AG04449 (cell line): ENCODE results near the gene EFHD2.

Source experiments
- CTCF ChIA-PET: fragments of 350-600 bp; formaldehyde crosslinking; extraction: SDS; loops from one replicate; lab custom pipeline; 2021; ENCODE audit warnings: antibody characterized with exemption; lab: Yijun Ruan, JAX
- POLR2A ChIA-PET: fragments of 400-600, 350-600 bp; formaldehyde crosslinking; extraction: SDS; loops from one replicate; lab custom pipeline; 2020; ENCODE audit warnings: antibody characterized with exemption, inconsistent platforms; lab: Yijun Ruan, JAX
- DNase-seq: peaks from one replicate; pipeline ENCODE4 v3.0.0-alpha.2; 2010; ENCODE audit warnings: low read depth, low spot score
- H3K4me3 ChIP-seq: 2 replicates; pipeline ENCODE4 v1.5.1; 2011; ENCODE audit warnings: low read depth, mild to moderate bottlenecking, control low read depth, low read length
- CTCF ChIP-seq: IDR thresholded peaks from one replicate; pipeline ENCODE4 v1.5.1; 2011; ENCODE audit warnings: mild to moderate bottlenecking, moderate library complexity, low read length, control low read depth, inconsistent platforms; ENCODE audit not compliant: insufficient read depth; ENCODE audit errors: missing control alignments

The EFHD2 gene

GRCh38 chr1:15475752-15476314 lies 66.1 kb downstream of the EFHD2 start, which contains the start of gene CELA2B:
CELA2B (plus strand) TSS chr1:15476104; CDS start chr1:15476126, 22 bp downstream.
- H3K4me3 ChIP-seq: no peak within 1 kb of the TSS
- CTCF ChIA-PET: no interaction called here
- POLR2A ChIA-PET: no interaction called here
- no peak for TF ChIP-seq CTCF
- DNase-seq: no peak

- ChIA-PET CTCF (no interaction called here), POLR2A (no interaction called here)
- H3K4me3 ChIP-seq: no peak overlapping the region
- no peak for TF ChIP-seq CTCF
- DNase-seq: no peak
Observed at GRCh38 chr1:15476927-15477326, 67.2 kb downstream of the EFHD2 start.

GRCh38 chr1:15477646-15478212 lies 68.0 kb downstream of the EFHD2 start:
- no peak for TF ChIP-seq CTCF
- ChIA-PET POLR2A (no interaction called here), CTCF (no interaction called here)
- no peak for DNase-seq
- H3K4me3 ChIP-seq: no peak overlapping the region
